AG10803 (cell line): ENCODE results near the gene WRNIP1.

Experiments
- DNase-seq: peaks from one replicate; pipeline ENCODE4 v3.0.0; 2010; ENCODE audit warnings: low read depth
- H3K4me3 ChIP-seq: 2 replicates; pipeline ENCODE4 v1.5.1; 2011; ENCODE audit warnings: mild to moderate bottlenecking, low read length, control low read depth
- TF ChIP-seq, protein P1 (sequence below): conservative IDR thresholded peaks from 2 replicates; pipeline ENCODE4 v1.5.1; 2011; ENCODE audit warnings: mild to moderate bottlenecking, low read length, control low read depth, inconsistent platforms

Gene WRNIP1

DNA sequence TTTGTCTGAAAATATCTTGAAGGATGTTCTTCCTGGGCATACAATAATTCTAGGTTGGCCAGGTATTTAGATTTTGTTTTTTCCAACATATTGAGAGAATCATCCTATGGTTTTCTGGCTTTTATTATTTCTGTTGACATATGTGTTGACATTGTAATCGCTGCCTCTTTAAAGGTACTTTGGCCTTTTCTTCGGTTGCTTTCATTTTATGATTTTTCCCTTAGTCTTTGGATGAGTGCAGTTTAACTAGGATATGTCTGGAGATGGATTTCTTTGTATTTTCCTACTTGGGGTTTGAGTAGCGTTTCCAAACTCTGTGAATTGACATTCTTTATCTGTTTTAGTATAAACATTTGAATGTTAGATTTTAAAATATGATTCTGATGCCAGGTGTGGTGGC is 65.0 kb downstream of the WRNIP1 start:
- DNase-seq: no peak
- TF ChIP-seq, protein P1, sequence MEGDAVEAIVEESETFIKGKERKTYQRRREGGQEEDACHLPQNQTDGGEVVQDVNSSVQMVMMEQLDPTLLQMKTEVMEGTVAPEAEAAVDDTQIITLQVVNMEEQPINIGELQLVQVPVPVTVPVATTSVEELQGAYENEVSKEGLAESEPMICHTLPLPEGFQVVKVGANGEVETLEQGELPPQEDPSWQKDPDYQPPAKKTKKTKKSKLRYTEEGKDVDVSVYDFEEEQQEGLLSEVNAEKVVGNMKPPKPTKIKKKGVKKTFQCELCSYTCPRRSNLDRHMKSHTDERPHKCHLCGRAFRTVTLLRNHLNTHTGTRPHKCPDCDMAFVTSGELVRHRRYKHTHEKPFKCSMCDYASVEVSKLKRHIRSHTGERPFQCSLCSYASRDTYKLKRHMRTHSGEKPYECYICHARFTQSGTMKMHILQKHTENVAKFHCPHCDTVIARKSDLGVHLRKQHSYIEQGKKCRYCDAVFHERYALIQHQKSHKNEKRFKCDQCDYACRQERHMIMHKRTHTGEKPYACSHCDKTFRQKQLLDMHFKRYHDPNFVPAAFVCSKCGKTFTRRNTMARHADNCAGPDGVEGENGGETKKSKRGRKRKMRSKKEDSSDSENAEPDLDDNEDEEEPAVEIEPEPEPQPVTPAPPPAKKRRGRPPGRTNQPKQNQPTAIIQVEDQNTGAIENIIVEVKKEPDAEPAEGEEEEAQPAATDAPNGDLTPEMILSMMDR: no peak
- no peak overlapping the region for H3K4me3 ChIP-seq

DNA sequence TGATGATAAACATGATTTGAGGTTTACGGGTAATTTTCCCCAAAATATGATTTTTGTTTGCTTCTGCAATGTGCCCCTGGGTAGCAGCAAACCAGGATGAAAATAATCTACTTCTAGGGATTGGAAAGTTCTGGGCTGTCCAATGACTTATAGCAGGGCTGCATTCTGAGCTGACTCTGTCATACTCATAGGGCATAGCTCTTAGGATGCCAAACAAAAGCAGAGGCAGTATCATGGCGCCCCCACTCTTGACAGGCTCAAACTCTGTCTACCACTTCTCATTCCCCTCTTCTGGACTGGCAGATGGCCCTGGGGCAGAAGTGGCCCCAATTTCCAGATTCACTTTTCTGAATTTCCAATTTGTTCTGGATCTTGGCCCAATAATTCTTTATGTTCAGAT is 66.2 kb downstream of the WRNIP1 start:
- TF ChIP-seq, protein P1: no peak
- DNase-seq: no peak
- H3K4me3 ChIP-seq: no peak overlapping the region

DNA sequence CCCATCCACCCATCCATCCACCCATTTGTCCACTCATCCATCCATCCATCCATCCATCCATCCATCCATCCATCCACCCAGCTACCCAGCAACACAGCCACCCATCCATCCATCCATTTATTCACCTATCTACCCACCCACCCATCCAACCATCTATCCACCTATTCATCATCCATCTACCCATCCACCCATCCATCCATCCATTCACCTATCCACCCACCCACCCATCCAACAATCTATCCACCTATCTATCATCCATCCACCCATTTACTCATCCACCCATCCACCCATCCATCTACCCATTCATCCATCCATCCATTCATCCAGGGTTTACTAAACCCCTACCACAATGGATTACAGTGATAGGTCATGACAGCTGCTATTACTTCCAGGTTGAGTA is 69.1 kb downstream of the WRNIP1 start:
- TF ChIP-seq, protein P1: no peak
- H3K4me3 ChIP-seq: no peak overlapping the region
- DNase-seq: no peak
